Measurements from ENCODE around the gene PLXND1. TPM values are rescaled to one million over a fixed set of nuclear protein-coding genes. Genes with fewer than 3 reads are reported as not detected.

PLXND1 gene
- total RNA-seq, 1 donor from 2014 or later: 3.1 TPM

DNA sequence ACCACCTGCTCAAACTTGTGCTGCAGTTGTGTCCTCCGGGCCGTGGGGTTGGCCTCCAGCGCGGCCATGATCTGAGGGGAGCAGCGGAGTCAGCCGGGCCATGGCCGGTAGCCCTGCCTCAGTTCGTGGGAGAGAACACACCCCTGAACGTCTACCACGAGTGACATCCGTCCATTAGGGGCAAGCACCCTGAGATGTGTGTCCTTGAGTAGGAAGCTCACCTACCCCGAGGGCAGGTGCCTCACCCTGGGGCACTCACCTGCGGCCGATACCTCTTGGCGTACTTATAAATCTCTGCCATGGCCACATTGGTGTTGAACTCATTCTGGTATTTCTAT lies 50.1 kb downstream of the PLXND1 start:
- ChIA-PET POLR2A (no interaction called here), CTCF (no interaction called here)
- peaks cover 14% of the 10 kb centered on the region for H3K4me1 Mint-ChIP-seq
- TF ChIP-seq, protein P1, sequence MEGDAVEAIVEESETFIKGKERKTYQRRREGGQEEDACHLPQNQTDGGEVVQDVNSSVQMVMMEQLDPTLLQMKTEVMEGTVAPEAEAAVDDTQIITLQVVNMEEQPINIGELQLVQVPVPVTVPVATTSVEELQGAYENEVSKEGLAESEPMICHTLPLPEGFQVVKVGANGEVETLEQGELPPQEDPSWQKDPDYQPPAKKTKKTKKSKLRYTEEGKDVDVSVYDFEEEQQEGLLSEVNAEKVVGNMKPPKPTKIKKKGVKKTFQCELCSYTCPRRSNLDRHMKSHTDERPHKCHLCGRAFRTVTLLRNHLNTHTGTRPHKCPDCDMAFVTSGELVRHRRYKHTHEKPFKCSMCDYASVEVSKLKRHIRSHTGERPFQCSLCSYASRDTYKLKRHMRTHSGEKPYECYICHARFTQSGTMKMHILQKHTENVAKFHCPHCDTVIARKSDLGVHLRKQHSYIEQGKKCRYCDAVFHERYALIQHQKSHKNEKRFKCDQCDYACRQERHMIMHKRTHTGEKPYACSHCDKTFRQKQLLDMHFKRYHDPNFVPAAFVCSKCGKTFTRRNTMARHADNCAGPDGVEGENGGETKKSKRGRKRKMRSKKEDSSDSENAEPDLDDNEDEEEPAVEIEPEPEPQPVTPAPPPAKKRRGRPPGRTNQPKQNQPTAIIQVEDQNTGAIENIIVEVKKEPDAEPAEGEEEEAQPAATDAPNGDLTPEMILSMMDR (IDR thresholded peaks at IDR 0.05): no peak
- H3K4me3 Mint-ChIP-seq: no peak overlapping the region
- ATAC-seq (ENCODE audit: low read depth) (no peak), DNase-seq (no peak)
- intact Hi-C loops (cut with micrococcal nuclease): no loop called here
- no peaks in the 10 kb centered on the region for H3K9me3 Mint-ChIP-seq
- peaks cover 3% of the 10 kb centered on the region for H3K27me3 Mint-ChIP-seq
- H3K27ac Mint-ChIP-seq: no peak overlapping the region
- H3K36me3 Mint-ChIP-seq (ENCODE audit: low read depth): no peaks in the 10 kb centered on the region

DNA sequence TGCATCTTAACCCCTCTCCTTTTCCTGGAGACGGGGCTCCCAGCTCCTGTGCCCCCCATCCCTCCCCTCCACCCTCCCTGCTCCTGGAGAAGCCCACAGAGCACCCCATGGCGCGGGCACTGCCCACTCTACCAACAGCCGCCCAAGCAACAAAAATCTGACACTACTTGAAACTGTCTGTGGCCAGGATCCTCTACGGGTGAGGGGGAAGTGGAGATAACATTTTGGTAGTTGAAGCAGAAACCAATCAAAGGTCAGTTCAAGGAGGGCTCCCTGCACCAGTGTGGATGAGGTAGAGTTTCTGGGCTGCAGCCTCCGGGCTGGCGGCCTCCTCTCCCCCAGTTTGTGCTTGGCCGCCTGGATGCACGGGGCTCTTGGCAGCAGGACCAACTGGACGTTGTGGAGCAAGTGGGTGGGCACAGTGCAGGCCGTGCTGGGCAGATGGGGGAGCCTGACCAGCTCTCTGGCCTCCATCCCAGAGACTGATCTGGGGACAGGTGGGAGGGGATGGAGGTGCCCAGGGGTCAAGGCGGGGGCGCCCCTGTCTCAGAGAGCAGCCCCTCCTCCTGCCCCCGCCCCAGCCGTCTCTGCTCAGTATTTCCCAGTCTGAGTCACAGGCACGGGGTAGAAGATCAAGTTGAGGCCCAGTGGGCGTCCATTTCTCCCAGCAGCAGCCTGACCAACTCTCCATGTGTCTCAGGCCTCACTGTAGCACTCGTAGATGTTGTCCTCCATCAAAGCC lies 50.7 kb downstream of the PLXND1 start:
- no peak for DNase-seq
- peaks cover 13% of the 10 kb centered on the region for H3K4me1 Mint-ChIP-seq
- TF ChIP-seq, protein P1 (IDR thresholded peaks at IDR 0.05): no peak
- peaks cover 3% of the 10 kb centered on the region for H3K27me3 Mint-ChIP-seq
- POLR2A ChIA-PET: no interaction called here
- H3K36me3 Mint-ChIP-seq (ENCODE audit: low read depth): no peaks in the 10 kb centered on the region
- intact Hi-C loops (cut with micrococcal nuclease): no loop called here
- H3K9me3 Mint-ChIP-seq: no peaks in the 10 kb centered on the region
- no peak for ATAC-seq (ENCODE audit: low read depth)
- H3K4me3 Mint-ChIP-seq: no peak overlapping the region
- H3K27ac Mint-ChIP-seq: no peak overlapping the region
- CTCF ChIA-PET: no interaction called here

DNA sequence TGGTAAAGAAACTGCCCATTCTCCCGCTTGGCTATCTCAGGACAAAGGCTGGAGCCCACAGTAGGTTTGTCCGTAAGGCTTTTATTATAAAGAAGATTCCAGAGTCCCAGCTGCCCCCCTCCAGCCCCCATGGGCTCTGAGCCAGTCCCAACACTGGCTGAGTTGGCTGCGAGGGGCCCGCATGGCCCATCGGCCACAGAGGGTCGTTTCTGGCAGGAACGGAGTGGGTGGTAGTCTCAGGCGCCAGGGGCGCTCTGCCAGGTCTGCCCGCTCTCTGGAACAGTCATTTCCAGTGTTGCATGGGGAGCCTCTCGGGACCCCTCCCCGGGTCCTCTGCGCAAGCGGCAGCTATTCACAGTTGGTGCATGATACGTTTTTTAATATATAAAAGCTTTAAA lies 51.3 kb downstream of the PLXND1 start:
- Mint-ChIP-seq H3K4me3 (no peak overlapping the region), H3K27me3 (peaks cover 3% of the 10 kb centered on the region), H3K4me1 (peaks cover 10% of the 10 kb centered on the region), H3K27ac (no peak overlapping the region), H3K36me3 (ENCODE audit: low read depth) (no peaks in the 10 kb centered on the region), H3K9me3 (no peaks in the 10 kb centered on the region)
- intact Hi-C loops (cut with micrococcal nuclease): no loop called here
- TF ChIP-seq, protein P1 (IDR thresholded peaks at IDR 0.05): no peak
- ChIA-PET POLR2A (no interaction called here), CTCF (interaction anchor here (1.1 kb wide), 1 partner anchor 172 kb away, joined by 3 read pairs; no protein-coding TSS in a partner anchor)
- no peak for ATAC-seq (ENCODE audit: low read depth)
- no peak for DNase-seq

DNA sequence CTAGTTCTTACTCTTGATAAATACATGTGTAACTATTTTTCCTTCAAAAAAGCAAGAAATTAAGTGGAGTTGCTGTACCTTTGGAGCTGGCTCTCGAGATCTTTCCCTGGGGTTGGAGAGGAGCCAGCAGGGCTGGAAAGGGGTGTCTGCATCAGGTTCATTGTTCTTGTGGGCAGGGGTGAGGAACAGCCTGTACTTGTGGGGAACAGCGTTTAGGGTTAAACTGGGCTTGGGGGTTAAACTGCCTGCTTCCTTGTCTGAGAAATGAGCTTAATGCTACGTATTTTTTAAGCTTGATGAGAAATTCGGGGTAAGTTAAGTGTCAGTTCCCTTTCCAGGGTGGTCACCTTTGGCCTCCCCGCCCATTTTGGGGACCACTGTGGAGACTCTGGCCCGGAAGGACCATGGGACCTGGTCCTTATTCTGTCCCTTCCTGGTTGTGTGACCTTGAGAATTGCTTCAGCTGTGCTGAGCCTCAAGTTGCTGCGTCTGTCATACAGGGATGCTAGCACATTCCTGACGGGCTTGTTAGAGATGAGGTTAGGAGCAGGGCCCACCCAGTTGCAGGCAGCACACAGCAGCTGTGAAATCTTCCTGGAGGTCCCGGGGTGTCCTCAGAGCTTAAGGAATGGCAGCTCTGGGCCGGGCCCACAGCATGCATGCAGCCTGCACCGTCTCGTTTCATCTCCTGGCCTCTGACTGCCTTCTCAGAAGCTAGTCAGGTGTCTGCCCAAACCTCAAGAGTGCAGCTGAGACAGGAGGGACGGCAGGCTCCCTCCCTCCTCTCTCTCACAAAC lies 51.9 kb downstream of the PLXND1 start:
- Mint-ChIP-seq H3K27ac (no peak overlapping the region), H3K9me3 (no peaks in the 10 kb centered on the region), H3K36me3 (ENCODE audit: low read depth) (no peaks in the 10 kb centered on the region), H3K4me3 (no peak overlapping the region), H3K4me1 (peaks cover 10% of the 10 kb centered on the region), H3K27me3 (peaks cover 3% of the 10 kb centered on the region)
- CTCF ChIA-PET: interaction anchor here (1.0 to 1.1 kb wide), 2 partner anchors 12 to 171 kb away, joined by 3 read pairs; no protein-coding TSS in a partner anchor
- ATAC-seq (ENCODE audit: low read depth): no peak
- POLR2A ChIA-PET: no interaction called here
- DNase-seq: no peak
- intact Hi-C loops (cut with micrococcal nuclease): no loop called here
- TF ChIP-seq, protein P1 (IDR thresholded peaks at IDR 0.05): no peak

DNA sequence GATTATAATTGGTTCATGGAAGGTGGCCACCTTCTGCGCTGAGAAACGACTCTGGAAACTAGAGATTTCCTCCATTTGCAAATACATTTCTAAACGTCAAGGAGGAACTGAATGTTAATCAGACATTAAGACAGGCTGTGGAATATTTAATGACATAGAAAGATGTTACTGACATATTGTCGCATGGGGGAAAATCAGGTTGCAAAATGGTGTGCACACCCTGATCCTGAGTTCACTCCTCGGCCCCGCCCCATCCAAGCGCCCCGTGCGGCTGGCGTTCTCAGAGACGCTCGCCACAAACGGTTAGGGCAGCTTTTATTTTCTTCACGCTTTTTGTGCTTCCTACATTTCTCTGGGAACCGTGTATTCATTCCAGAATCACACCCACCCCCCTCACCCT lies 52.8 kb downstream of the PLXND1 start:
- intact Hi-C loops (cut with micrococcal nuclease): no loop called here
- Mint-ChIP-seq H3K36me3 (ENCODE audit: low read depth) (no peaks in the 10 kb centered on the region), H3K4me1 (peaks cover 10% of the 10 kb centered on the region), H3K4me3 (no peak overlapping the region), H3K27me3 (peaks cover 3% of the 10 kb centered on the region), H3K9me3 (no peaks in the 10 kb centered on the region), H3K27ac (no peak overlapping the region)
- no peak for ATAC-seq (ENCODE audit: low read depth)
- DNase-seq: no peak
- TF ChIP-seq, protein P1 (IDR thresholded peaks at IDR 0.05): no peak
- ChIA-PET POLR2A (no interaction called here), CTCF (interaction anchor here (1.0 kb wide), 1 partner anchor 13 kb away, joined by 3 read pairs; no protein-coding TSS in a partner anchor)
